GM13976 (cell line): ENCODE measurements around the gene AQP3.
"Not testable (repeated sequence)": the region's sequence is repeated elsewhere in the genome, so short reads cannot be mapped to it uniquely, and the experiment has no call there.

Experiments used
- DNase-seq: peaks from one replicate; pipeline ENCODE4 v3.0.0; 2012; ENCODE audit warnings: low spot score
- in situ Hi-C: fragments of 300-500 bp; cut with MboI; formaldehyde crosslinking; loops from one replicate; pipeline ENCODE4 v1.12.0; 2022; ENCODE audit warnings: low sequenced_read_pairs, mixed read lengths, inconsistent platforms; ENCODE audit not compliant: unreplicated experiment
- TF ChIP-seq, protein P1 (sequence below): IDR thresholded peaks from 2 replicates; pipeline ENCODE4 v1.5.1; 2012; ENCODE audit warnings: borderline replicate concordance, mild to moderate bottlenecking; ENCODE audit not compliant: insufficient read depth; ENCODE audit errors: extremely low read depth, missing control alignments, control extremely low read depth

The AQP3 gene

DNA sequence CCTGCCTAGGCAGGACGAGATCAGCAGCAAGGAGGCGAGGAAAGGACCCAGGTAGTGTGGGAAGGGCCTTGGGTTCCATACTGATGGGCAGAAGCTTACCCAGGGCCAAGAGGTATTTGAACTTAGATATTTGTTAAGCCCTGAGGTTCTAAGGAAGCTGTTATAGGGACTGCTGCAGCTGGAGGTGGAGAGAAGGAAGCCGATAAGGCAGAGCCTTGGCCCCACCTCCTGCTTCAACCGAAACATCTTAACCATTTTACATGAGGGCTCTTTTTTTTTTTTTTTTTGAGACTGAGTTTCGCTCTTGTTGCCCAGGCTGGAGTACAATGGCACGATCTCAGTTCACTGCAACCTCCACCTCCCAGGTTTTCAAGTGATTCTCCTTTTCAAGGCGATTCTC, 8.6 kb upstream of the AQP3 start:
- TF ChIP-seq, protein P1, sequence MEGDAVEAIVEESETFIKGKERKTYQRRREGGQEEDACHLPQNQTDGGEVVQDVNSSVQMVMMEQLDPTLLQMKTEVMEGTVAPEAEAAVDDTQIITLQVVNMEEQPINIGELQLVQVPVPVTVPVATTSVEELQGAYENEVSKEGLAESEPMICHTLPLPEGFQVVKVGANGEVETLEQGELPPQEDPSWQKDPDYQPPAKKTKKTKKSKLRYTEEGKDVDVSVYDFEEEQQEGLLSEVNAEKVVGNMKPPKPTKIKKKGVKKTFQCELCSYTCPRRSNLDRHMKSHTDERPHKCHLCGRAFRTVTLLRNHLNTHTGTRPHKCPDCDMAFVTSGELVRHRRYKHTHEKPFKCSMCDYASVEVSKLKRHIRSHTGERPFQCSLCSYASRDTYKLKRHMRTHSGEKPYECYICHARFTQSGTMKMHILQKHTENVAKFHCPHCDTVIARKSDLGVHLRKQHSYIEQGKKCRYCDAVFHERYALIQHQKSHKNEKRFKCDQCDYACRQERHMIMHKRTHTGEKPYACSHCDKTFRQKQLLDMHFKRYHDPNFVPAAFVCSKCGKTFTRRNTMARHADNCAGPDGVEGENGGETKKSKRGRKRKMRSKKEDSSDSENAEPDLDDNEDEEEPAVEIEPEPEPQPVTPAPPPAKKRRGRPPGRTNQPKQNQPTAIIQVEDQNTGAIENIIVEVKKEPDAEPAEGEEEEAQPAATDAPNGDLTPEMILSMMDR, result no peak
- in situ Hi-C loops, result no loop called here
- no peak for DNase-seq

DNA sequence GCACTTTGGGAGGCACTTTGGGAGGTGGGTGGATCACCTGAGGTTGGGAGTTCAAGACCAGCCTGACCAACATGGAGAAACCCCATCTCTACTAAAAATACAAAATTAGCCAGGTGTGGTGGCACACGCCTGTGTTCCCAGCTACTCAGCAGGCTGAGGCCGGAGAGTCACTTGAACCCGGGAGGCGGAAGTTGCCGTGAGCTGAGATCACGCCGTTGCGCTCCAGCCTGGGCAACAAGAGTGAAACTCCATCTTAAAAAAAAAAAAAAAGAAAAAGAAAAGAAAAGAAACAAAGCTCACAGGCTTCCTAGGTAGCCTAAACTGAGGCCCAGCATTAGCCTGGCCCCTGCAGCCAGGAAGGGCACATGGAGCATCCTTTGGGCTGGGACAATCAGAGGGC, 8.1 kb upstream of the AQP3 start:
- in situ Hi-C loops, DNase-seq: not testable (repeated sequence)

DNA sequence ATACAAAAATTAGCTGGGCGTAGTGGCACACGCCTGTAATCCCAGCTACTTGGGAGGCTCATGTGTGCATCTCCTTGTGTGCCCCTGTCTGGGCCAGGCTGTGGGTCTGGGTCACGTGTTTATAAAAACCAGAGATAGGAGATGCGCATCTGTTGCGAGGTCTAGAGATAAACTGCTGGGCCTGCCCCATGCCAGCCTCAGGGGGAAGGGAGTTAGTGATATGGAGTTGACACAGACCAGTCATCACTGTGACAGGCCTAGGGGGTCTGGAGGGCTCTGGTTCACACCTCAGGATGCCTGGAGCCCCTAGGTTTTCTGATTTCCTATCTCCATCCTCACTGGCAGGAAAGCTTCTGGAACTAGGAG, 7.3 kb upstream of the AQP3 start:
- in situ Hi-C loops, DNase-seq: not testable (repeated sequence)

DNA sequence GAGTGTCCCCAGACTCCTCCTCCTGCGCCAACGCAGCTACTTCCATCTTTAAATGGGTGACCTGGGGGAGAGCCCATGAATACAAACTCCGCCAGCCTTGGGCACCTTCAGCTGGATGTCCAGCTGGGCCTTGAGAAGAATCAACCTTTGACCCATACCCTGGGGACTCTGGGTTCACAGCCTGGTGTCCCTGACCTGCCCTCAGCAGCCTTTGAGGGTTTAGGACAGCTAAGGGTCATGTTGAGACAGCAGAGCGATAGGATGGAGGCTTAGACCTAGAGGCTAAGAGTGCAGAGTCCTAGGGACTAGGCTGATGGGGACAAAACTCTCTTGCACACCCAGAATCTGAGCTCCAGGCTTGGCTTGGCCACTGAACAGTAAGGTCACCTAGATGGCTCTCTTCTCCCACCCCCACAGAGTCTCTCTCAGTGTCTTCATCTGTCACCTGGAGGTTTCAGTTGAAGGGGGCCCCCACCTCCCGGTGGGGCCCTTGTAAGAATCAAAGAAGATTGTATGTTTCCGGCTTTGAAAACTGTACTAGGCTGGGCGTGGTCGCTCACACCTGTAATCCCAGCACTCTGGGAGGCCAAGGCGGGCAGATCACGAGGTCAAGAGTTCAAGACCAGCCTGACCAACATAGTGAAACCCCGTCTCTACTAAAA, 6.7 kb upstream of the AQP3 start:
- TF ChIP-seq, protein P1, result no peak
- in situ Hi-C loops, result no loop called here
- no peak for DNase-seq

DNA sequence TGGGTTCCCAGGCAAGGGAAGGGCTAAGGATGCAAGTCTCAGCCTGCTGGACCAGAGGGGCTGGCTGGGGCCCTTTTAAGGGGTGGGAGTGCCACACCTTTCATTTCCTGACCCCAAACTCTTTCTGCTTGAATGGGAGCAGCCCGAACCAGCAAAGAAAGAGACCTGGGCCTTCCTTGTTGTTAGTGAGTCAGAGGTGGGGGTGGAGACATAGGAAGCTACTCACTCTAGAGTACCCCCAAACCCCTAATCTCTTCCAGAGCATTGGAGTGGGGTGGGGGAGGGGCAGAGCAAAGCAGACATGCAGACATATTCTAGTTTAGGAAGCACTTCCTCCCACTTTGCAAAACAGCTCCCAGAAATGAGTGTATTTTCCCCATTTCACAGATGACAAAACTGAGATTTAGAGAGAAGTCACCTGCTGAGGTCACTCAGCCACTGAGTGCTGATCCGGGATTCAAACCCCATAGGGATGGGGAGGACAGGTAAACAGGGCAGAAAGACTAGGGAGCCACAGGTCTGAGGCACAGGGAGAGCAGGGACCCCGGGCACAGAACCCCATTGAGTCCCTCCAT, 6.0 kb upstream of the AQP3 start:
- no peak for DNase-seq
- in situ Hi-C loops, result no loop called here
- TF ChIP-seq, protein P1, result no peak

DNA sequence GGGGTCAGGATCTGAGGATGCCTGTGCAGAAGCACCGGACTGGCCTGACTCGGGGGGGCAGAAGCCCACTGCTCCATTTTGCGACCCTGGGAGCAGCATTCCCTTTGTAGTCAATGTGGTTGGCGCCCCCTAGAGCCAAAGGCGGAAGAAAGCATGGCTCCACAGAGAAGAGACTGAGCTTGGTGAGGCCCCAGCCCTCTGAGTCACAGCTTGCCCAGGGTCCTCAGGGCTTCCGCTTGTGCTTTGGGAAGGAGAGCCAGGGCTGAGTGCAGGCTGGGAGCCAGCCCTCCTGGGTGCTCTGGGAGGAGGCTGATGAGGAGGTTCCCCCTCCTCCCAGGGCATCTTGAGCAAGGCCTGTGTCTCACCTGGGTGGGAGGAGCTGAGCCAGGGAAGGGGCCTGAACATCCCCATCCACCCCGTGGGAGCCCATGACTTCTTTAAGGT, 5.5 kb upstream of the AQP3 start:
- TF ChIP-seq, protein P1, result peak; percentile 36
- in situ Hi-C loops, result no loop called here
- DNase-seq, result peak; percentile 72

DNA sequence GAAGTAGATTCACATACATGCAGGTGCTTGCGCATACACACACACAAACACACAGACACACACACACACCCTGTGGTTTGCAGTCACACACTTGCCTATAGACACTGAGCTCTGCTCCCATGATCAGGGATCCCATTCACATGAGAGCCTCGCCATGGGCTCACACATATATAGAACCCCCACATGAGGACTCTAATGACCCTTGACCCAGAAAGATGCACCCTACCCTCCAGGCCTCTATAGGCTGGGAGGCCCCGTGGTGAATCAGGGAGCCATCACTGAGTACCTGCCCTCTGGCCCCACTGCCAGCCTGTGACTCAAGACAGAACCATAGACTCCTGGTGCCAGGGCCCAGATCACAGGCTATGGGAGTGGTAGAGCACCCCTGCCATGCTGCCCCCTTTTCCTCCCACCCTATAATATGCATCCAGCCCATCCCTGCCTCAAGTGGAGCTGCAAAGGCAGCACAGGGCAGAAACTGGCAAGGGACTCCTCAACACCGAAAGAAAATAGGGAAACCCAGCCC, 3.3 kb upstream of the AQP3 start:
- TF ChIP-seq, protein P1, result no peak
- in situ Hi-C loops, result no loop called here
- no peak for DNase-seq
